GM12864 (cell line): ENCODE data around the gene ZNF750.

ENCODE experiments used
- DNase-seq: peaks from one replicate; pipeline ENCODE4 v3.0.0-alpha.2; 2011; ENCODE audit warnings: low read depth
- H3K4me3 ChIP-seq: 2 replicates; pipeline ENCODE4 v1.5.1; 2011; ENCODE audit warnings: mild to moderate bottlenecking, low read depth, low read length, control low read depth
- TF ChIP-seq, protein P1 (sequence below): IDR thresholded peaks from 2 replicates; pipeline ENCODE4 v1.5.1; 2011; ENCODE audit warnings: low read depth, mild to moderate bottlenecking, moderate library complexity, low read length, control low read depth, inconsistent platforms; ENCODE audit errors: missing control alignments

Gene ZNF750

DNA sequence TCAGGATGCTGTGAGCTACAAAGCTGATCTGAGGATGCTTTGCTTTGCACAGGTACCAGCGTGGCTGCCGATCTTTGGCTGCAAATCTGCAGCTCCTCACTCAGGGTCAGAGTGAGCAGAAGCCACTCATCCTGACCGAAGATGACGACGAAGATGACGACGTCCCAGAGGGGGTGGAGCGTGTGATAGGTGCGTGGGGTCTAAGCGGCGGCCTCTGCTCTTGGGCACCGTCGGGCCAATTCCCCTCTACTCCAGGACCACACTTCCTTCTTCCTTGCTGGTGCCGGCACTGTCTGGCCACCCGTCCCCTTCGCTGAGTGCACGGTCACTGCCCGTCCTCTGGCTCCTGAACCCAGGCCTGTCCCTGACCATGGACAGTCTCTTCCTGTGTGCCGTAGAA lies 34.0 kb downstream of the ZNF750 start:
- no peak for DNase-seq
- TF ChIP-seq, protein P1, sequence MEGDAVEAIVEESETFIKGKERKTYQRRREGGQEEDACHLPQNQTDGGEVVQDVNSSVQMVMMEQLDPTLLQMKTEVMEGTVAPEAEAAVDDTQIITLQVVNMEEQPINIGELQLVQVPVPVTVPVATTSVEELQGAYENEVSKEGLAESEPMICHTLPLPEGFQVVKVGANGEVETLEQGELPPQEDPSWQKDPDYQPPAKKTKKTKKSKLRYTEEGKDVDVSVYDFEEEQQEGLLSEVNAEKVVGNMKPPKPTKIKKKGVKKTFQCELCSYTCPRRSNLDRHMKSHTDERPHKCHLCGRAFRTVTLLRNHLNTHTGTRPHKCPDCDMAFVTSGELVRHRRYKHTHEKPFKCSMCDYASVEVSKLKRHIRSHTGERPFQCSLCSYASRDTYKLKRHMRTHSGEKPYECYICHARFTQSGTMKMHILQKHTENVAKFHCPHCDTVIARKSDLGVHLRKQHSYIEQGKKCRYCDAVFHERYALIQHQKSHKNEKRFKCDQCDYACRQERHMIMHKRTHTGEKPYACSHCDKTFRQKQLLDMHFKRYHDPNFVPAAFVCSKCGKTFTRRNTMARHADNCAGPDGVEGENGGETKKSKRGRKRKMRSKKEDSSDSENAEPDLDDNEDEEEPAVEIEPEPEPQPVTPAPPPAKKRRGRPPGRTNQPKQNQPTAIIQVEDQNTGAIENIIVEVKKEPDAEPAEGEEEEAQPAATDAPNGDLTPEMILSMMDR: no peak
- H3K4me3 ChIP-seq: no peak overlapping the region

DNA sequence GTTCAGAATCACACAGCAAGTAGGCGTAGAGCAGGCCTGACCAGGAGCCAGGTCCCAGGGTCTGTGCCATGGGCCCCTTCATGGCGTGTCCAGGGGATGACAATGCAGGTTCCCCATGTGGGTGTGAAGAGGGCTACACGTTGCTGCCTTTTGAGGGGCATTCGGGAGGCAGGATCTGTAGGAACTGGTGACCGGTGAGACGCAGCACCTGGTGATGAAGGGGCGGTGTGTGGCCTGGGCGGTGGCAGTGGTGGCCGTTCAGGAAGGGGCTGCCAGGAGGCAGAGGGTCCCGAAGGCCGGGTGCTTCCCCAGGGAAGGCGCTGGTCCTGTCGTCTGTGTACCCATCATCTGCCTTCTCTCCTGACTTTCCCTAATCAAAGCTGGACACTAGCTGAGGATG lies 34.6 kb downstream of the ZNF750 start:
- TF ChIP-seq, protein P1: no peak
- no peak overlapping the region for H3K4me3 ChIP-seq
- no peak for DNase-seq

DNA sequence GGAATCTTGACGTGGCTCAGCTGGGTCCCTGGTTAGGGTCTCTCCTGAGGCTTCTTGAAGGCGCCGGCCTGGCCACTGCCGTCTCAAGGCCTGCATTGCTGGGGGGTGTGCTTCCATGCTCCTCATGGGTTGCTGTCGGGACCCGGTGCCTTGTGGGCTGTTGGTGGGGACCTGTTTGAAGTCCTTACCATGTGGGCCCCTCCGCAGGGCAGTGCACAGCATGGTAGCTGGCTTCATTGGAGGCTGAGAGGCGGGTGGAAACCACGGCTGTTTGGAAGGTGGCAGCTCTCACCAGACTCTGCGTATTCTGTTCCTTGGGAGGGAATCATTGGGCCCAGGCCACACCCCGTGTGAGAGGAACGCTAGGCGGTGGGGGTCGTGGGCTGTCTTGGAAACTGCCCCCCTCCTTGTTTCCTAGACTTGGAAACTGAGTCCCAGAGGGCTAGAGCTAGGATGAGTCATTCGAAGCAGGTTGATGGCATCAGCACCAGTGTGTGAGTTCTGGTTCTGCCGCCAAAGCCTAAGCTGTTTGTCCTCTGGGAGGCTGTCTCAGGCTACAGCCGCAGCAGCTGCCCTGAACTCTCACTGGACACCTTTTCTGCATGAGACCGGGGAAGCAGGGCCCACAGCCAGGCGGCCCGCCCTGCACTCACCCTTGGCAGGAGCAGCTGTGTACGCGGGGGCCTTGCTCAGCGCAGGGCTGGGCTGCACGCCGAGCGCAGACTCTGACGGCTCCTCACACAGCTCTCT lies 35.2 kb downstream of the ZNF750 start:
- H3K4me3 ChIP-seq: no peak overlapping the region
- no peak for DNase-seq
- TF ChIP-seq, protein P1: no peak

- TF ChIP-seq, protein P1: no peak
- no peak for DNase-seq
- H3K4me3 ChIP-seq: no peak overlapping the region
Measured at GRCh38 chr17:82803606-82804005, 36.2 kb downstream of the ZNF750 start.

- TF ChIP-seq, protein P1: no peak
- DNase-seq: no peak
- no peak overlapping the region for H3K4me3 ChIP-seq
Measured at GRCh38 chr17:82803185-82803584, 36.6 kb downstream of the ZNF750 start.

GRCh38 chr17:82802075-82802780 lies 37.6 kb downstream of the ZNF750 start:
- H3K4me3 ChIP-seq: no peak overlapping the region
- TF ChIP-seq, protein P1: no peak
- no peak for DNase-seq
